HL-60/S4 treated with phorbol 12-myristate 13-acetate at 8.2 ng/mL for 4 days and 3 days (cell line): ENCODE data around the gene DPF3.

Source experiments
- in situ Hi-C: fragments of 300-500 bp; cut with MboI; formaldehyde crosslinking; loops from 2 replicates; pipeline ENCODE4 v1.15.0; 2022; ENCODE audit warnings: low sequenced_read_pairs

The DPF3 gene

DNA sequence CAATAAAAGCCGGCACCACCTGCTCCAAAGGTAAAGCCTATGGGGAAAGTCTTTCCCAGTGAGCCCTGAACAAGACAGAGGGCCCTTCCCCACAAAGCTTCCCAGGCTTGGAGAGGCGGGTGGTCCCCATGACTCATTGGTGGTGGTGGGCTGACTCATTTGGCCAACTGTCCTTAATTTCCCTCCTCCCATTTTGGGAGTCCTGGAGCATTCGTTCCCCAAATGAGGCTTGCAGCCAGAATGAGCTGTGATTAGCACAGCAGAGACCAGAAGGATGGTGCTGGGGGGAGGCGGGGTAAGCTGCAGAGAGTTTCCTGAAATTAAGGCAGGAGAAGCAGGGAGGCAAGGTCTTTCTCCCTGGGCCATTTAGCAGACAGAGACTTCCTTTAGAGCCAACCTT lies 241.7 kb downstream of the DPF3 start:
- in situ Hi-C loops, result no loop called here

- in situ Hi-C loops, result no loop called here
These were observed 242.2 kb downstream of the DPF3 start for GRCh38 chr14:72651714-72652113.

- in situ Hi-C loops, result no loop called here
These were observed 242.8 kb downstream of the DPF3 start for GRCh38 chr14:72651081-72651480.

GRCh38 chr14:72649603-72650227 lies 244.2 kb downstream of the DPF3 start:
- in situ Hi-C loops, result no loop called here

- in situ Hi-C loops, result no loop called here
These were observed 246.1 kb downstream of the DPF3 start for GRCh38 chr14:72647782-72648181.

DNA sequence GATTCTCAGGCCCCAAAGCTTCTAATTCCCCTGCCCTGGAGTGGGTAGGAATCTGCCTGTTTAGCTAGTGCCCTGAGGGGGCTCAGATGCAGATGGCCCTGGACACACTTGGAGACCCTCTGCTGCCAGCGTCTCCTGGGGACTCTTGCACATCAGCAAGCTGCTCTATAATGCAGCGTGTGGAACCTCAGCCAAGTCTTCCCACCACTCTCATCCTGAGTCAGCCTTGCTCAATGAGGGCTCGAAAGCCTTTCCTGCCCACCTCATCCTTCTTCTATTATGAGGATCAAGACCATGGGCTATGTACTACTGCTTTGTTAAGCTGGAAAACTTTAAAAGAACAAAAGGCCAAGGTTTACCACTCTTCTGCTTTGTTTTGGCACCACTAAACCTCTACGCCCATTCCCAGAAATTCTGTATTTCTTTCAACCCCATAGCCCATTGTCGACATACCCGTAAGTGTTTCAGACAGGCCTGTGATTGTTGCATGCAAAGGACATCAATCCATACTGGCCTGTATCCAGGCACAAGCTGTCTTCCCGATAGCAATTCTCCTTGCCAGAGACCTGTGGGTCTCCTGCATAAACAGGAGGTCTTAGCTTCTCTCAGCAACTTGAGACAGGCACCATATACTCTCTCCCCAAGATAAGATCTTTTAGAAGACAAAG lies 246.9 kb downstream of the DPF3 start:
- in situ Hi-C loops, result no loop called here

DNA sequence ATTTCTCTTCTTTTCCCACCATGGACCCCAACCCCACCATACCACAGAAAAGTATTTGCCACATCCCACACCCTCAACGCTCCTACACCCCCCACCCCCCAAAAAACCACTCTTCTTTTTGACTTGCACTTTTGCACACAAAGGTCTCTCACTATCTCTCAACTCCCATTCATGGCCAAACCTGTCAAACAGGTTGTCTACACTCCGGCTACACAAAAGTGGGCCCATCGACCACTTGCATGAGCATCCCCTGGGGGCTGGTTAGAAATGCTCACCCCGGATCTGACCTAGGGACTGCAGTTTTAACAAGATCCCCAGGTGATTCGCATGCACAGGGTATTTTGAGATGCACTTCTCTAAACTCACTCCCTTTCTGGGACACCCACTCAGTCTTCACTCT lies 248.2 kb downstream of the DPF3 start:
- in situ Hi-C loops, result no loop called here

GRCh38 chr14:72644758-72645489 lies 249.0 kb downstream of the DPF3 start:
- in situ Hi-C loops, result no loop called here

- in situ Hi-C loops, result no loop called here
These were observed 249.9 kb downstream of the DPF3 start for GRCh38 chr14:72644038-72644437.

GRCh38 chr14:72643317-72643801 lies 250.5 kb downstream of the DPF3 start:
- in situ Hi-C loops, result no loop called here

GRCh38 chr14:72640911-72641485 lies 252.9 kb downstream of the DPF3 start:
- in situ Hi-C loops, result no loop called here

DNA sequence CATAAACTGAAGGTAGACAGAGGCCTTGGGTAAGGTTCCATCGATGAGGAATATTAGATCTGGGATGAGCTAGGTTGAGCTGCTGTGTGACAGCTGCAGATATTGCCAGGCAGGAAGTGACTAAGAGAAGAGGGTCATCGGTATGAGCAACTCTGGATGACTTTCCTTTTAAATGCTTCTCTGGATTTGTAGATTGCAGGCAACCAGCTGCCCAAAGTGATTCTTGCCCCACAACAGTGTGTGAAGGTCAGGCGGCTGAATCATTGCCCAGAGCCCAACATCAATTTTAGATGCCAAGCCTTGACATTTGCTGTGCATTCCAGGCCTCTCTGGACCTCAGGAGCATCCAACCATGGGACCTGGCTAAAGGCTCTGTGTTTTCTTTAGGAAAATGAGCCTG lies 255.9 kb downstream of the DPF3 start:
- in situ Hi-C loops, result no loop called here

- in situ Hi-C loops, result no loop called here
These were observed 257.0 kb downstream of the DPF3 start for GRCh38 chr14:72636871-72637270.

DNA sequence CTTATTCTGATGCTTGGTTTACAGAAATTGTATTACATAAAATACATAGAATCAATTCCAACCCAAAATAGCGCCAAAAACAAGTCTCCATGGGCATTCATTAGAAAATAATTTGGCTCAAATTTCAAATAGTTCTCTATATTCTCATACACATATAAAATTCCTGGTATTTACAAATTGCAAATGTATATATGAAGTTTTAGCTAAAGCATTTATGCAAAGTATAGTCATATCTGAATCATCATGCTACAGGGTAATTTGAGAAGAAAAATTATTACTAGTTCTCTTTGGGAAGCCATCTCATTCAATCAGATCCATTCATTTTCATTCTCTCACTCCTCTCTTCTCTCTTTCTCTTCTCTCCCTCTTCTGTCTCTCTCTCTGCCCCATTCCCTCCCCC lies 257.8 kb downstream of the DPF3 start:
- in situ Hi-C loops, result no loop called here

DNA sequence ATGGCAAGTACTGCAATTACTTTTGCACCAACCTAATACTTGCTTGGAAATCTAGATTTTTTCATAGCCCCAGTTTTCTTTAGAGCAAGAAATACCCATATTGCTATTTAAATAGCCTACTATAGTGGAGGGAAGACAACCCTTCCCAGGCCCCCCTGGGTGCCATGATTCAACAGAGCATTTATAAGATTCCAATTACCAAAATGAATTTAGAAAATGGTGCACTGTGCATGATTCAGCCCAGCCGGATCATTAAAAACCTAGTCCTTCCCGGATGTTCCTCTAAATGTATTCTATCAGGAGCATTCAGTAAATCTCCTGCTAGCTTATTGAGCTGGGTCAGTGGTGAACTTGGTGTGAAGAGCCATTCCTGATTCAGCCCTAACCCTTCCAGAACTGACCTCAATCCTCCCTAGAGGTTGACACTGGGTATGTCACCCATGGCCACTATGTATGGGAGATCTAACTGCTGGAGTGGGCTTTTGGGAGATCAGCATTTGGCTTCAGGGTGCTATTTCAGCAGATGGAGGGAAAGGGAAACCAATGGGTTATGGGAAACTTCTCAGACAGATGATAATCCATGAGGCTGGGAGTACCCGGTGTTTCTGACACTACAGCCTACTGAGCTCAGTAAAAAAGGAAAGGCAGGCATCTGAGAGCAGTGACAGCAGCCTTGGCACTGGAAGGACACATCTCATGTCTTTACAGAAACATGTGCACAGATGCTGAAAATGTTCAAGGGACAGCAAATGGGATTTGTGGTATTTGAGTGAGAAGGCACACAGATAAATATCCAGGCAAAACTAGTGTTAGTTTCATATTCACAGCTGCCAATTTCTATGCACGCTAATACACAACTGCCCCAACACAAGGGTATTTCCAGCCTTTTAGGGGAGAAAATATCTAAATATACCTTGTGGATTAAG lies 258.9 kb downstream of the DPF3 start:
- in situ Hi-C loops, result no loop called here

DNA sequence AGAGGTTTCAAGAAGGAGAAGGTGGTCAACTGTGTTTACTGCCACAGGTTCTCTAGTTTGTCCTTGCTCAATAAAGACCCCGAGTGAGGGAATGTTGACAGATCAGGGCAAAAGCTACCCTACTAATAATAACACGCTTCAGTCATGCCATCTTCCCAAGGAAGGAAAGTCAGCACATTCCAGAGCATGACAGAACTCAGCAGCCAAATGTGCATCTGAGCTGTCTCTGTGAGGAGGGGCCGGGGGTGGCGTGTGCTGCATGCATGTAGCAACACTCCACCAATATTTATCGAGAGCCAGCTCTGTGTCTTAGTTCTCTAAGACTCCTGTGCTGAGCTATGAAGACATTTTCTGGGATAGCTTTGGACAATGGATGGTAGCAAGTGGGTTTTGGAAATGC lies 260.4 kb downstream of the DPF3 start:
- in situ Hi-C loops, result no loop called here

DNA sequence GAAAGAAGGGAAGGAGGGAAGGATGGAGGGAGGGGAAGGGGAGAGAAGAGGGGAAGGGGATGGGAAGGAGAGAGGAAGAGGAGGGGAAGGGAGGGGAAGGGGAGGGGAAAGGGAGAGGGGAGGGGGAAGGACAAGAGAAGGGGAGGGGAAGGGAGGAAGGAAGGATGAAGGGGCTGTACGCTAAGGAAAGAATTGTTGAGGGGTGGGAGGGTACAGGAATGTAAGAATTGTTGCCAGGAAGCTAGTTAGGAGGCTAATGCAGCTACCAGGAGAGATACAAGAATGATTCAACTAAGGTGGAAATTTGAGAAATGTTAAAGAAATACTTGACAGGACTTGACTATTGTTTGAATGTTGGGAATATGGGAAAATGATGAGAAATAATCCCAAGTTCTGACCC lies 261.2 kb downstream of the DPF3 start:
- in situ Hi-C loops, result no loop called here

GRCh38 chr14:72631401-72631800 lies 262.5 kb downstream of the DPF3 start:
- in situ Hi-C loops, result no loop called here

GRCh38 chr14:72630374-72630773 lies 263.5 kb downstream of the DPF3 start:
- in situ Hi-C loops, result no loop called here

DNA sequence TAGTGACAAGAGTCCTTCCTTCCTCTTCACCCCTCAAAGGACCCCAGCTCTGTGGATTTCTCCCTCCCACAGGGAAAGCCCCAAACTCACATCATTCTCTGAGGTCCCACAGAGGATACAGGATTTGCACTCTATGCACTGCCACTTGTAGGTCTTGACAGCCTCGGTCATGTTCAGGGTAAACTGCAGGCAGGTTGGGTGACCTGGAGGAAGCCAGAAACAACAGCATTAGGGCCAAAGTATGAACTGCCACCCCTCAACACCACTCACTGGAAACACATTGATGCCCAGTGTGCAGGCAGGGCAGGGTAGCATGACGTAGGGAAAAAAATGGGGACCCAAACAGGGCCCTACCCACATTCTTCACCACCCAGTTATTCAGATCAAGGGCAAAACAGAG lies 264.4 kb downstream of the DPF3 start:
- in situ Hi-C loops, result no loop called here

DNA sequence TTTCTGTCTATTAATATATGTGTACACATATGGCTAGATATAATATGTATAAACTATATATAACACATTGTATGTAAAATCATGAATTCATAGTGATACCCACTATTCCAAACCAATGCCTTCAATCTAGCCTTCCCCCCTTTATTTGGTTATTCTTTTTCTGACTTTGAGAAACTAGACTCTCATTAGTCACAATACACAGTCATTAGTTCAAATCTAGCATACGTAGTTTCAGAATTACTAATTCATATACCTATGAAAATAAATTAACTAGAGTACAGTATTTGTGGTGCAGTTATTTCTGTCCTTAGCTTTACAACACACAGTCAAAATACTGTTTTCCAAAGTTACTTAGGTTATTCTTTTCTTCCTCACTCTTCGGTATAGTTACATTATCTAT lies 268.2 kb downstream of the DPF3 start:
- in situ Hi-C loops, result no loop called here
